GM23338 (cell line): Measurements from ENCODE around the gene ADGRG6. TPM values are rescaled to one million over a fixed set of nuclear protein-coding genes. Genes with fewer than 3 reads are reported as not detected.
A peak's percentile ranks its signal among the peaks of the same experiment; 100 is the strongest.

ENCODE experiments used
- ATAC-seq: fragments of 200-7000 bp; cut with Tn5 transposase; 3 replicates; pipeline ENCODE4 v1.9.1; 2020
- DNase-seq: peaks from one replicate; pipeline ENCODE4 v3.0.0-alpha.2; 2015; ENCODE audit warnings: low spot score
- H2AFZ ChIP-seq: fragments of 200-600 bp; sonication (generic); 2 replicates; pipeline ENCODE4 v1.8.0; 2016; ENCODE audit warnings: antibody characterized with exemption, mild to moderate bottlenecking, moderate library complexity
- H3F3A ChIP-seq: fragments of 200-600 bp; sonication (generic); replicated peaks from 2 replicates; pipeline ENCODE4 v1.8.0; 2017; ENCODE audit warnings: antibody characterized with exemption, mixed run types, low read depth
- H3K27ac ChIP-seq: fragments of 200-600 bp; sonication (generic); 2 replicates; pipeline ENCODE4 v1.6.1; 2016; ENCODE audit warnings: low read depth
- H3K27me3 ChIP-seq: fragments of 200-600 bp; sonication (generic); 2 replicates; pipeline ENCODE4 v1.8.0; 2016; ENCODE audit warnings: mild to moderate bottlenecking, mixed run types, moderate library complexity; ENCODE audit not compliant: insufficient read depth
- H3K36me3 ChIP-seq: fragments of 200-600 bp; sonication (generic); 2 replicates; pipeline ENCODE4 v1.8.0; 2016; ENCODE audit warnings: mild to moderate bottlenecking; ENCODE audit not compliant: insufficient read depth
- H3K4me1 ChIP-seq: fragments of 200-600 bp; sonication (generic); 2 replicates; pipeline ENCODE4 v1.8.0; 2016; ENCODE audit warnings: mild to moderate bottlenecking, moderate library complexity; ENCODE audit not compliant: insufficient read depth
- H3K4me2 ChIP-seq: fragments of 200-600 bp; sonication (generic); 2 replicates; pipeline ENCODE4 v1.7.1; 2017; ENCODE audit warnings: mixed run types
- H3K4me3 ChIP-seq: fragments of 200-600 bp; sonication (generic); 2 replicates; pipeline ENCODE4 v1.6.1; 2016; ENCODE audit warnings: mixed run types
- H3K79me2 ChIP-seq: fragments of 200-600 bp; sonication (generic); replicated peaks from 2 replicates; pipeline ENCODE4 v1.8.0; 2017; ENCODE audit warnings: mild to moderate bottlenecking; ENCODE audit not compliant: insufficient read depth
- H3K9me2 ChIP-seq: fragments of 200-600 bp; sonication (generic); 2 replicates; pipeline ENCODE4 v1.8.0; 2017; ENCODE audit not compliant: insufficient read depth
- H4K20me1 ChIP-seq: fragments of 200-600 bp; sonication (generic); replicated peaks from 2 replicates; pipeline ENCODE4 v1.8.0; 2017; ENCODE audit warnings: mild to moderate bottlenecking; ENCODE audit not compliant: insufficient read depth
- H3K27ac Mint-ChIP-seq: 2 replicates; pipeline ENCODE4 v1.8.0; 2020; ENCODE audit warnings: inconsistent platforms, mild to moderate bottlenecking, moderate library complexity, mixed read lengths
- H3K27me3 Mint-ChIP-seq: 3 replicates; pipeline ENCODE4 v1.8.0; 2022; ENCODE audit warnings: low read depth, mild to moderate bottlenecking, moderate library complexity, mixed read lengths, inconsistent platforms; ENCODE audit not compliant: insufficient read depth, poor library complexity
- H3K36me3 Mint-ChIP-seq: 3 replicates; pipeline ENCODE4 v1.8.0; 2021; ENCODE audit warnings: low read depth, mild to moderate bottlenecking, inconsistent platforms, moderate library complexity, mixed read lengths
- H3K4me1 Mint-ChIP-seq: 3 replicates; pipeline ENCODE4 v1.8.0; 2020; ENCODE audit warnings: mild to moderate bottlenecking, inconsistent platforms, mixed read lengths
- H3K4me3 Mint-ChIP-seq: 3 replicates; pipeline ENCODE4 v1.8.0; 2021; ENCODE audit warnings: moderate library complexity, mild to moderate bottlenecking, inconsistent platforms, mixed read lengths
- H3K9me3 Mint-ChIP-seq: 3 replicates; pipeline ENCODE4 v1.8.0; 2020; ENCODE audit warnings: moderate library complexity, mild to moderate bottlenecking, inconsistent platforms, mixed read lengths
- CREB1 ChIP-seq: fragments of 250-450 bp; sonication (Bioruptor Pico); IDR thresholded peaks from 2 replicates; pipeline ENCODE4 v1.5.0; 2020; ENCODE audit warnings: low read depth, mild to moderate bottlenecking, moderate library complexity
- EZH2 ChIP-seq: fragments of 200-600 bp; sonication (generic); IDR thresholded peaks from one replicate; pipeline ENCODE4 v1.8.0; 2017; ENCODE audit warnings: antibody characterized with exemption, mild to moderate bottlenecking, low read depth; ENCODE audit not compliant: unreplicated experiment
- NANOG ChIP-seq: IDR thresholded peaks from 2 replicates; pipeline ENCODE4 v1.6.1; 2016; ENCODE audit warnings: antibody characterized with exemption, borderline replicate concordance
- ZNF114 ChIP-seq: fragments of 250-450 bp; sonication (Bioruptor Pico); IDR thresholded peaks from 2 replicates; pipeline ENCODE4 v1.5.0; 2020; ENCODE audit warnings: mild to moderate bottlenecking, moderate library complexity
- polyA plus RNA-seq: library from polyadenylated mRNA; unstranded; fragments of >200 nt; fragmentation: Nextera tagmentation; extraction: Ambion mirVana; gene quantifications from 2 replicates; pipeline ENCODE4 v1.2.1, GENCODE V29; 2016
- total RNA-seq: library from RNA; depleted of rRNA; stranded (reverse); fragments of >200 nt; shearing (Covaris generic); gene quantifications from 2 replicates; pipeline ENCODE4 v1.2.3, GENCODE V29; 2014
- TF ChIP-seq, protein P1 (sequence below): IDR thresholded peaks from one replicate; pipeline ENCODE4 v1.6.1; 2018; ENCODE audit warnings: antibody characterized with exemption; ENCODE audit not compliant: unreplicated experiment

ADGRG6 gene
- total and polyA plus RNA-seq, 2 experiments from 2014 or later = 1.3 to 7.7 TPM

DNA sequence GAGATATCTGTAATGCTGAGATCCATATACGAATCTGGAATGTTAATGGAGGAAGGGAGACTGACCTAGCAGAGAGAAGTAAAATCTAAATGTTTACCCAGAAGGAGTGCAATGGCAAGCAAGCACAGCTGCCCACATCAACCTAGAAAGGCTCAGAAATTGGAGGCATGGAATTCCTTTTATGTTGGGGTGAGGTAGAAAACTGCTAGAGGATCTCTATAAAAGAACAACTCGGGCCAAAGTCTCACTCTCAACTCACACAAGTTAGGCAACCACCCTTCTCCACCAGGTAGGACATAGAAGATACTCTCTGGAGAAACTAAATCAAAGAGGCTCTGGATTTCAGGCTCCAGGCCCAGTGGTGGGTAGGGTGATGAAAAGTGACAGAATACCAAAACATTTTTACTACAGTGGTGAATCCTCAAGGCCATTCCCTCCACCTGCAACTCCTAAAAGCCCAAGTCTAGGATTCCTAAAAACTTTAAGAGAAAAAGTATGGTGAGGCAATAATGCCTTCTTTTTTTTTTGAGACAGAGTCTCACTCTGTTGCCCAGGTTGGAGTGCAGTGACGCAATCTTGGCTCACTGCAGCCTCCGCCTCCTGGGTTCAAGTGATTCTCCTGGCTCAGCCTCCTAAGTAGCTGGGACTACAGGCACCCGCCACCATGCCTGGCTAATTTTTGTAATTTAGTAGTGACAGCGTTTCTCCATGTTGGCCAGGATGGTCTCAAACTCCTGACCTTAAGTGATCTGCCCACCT, 9.5 kb upstream of the ADGRG6 start:
- no peaks in the 10 kb centered on the region for H3K36me3 Mint-ChIP-seq
- H3K36me3 ChIP-seq = no peaks in the 10 kb centered on the region
- no peaks in the 10 kb centered on the region for H3K79me2 ChIP-seq
- DNase-seq (no peak), ATAC-seq (no peak)
- H3K9me2 ChIP-seq = peaks cover 21% of the 10 kb centered on the region; the same call in 1 of the 2 replicates
- H3K4me2 ChIP-seq = no peak overlapping the region
- no peaks in the 10 kb centered on the region for H3K9me3 Mint-ChIP-seq
- H3K4me1 Mint-ChIP-seq = peaks cover 11% of the 10 kb centered on the region; the same call in 2 of the 3 replicates
- H3K4me1 ChIP-seq = peaks cover 14% of the 10 kb centered on the region
- TF ChIP-seq EZH2 (no peak), ZNF114 (CRISPR knock-in tag) (no peak), NANOG (no peak)
- H3K27me3 ChIP-seq = no peaks in the 10 kb centered on the region
- H3K4me3 ChIP-seq = no peak overlapping the region
- H4K20me1 ChIP-seq = no peaks in the 10 kb centered on the region
- H3K27ac ChIP-seq = no peak overlapping the region
- no peaks in the 10 kb centered on the region for H3F3A ChIP-seq
- no peak overlapping the region for H3K27ac Mint-ChIP-seq
- H3K4me3 Mint-ChIP-seq = no peak overlapping the region
- H3K27me3 Mint-ChIP-seq = no peaks in the 10 kb centered on the region
- H2AFZ ChIP-seq = peak overlapping the region; percentile 49; the same call in 1 of the 2 replicates

DNA sequence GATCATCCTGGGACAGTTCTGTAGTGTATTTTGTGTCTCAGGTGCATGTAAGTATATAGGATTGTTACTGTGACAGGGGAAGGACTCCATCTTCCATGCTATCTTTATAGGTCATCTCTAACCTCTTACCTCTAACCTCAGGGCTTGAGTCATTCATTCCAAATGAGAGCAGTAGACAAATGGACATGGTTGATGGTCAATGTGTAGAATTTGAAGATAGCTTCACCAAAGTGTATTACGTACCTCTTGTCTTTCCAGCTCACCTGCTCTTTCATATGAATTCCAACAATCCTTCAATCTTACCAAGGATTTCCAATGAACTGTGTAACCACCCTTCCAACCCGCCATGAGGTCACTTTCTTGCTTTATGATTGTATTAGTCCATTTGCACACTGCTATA, 8.7 kb upstream of the ADGRG6 start:
- no peaks in the 10 kb centered on the region for H3K27me3 ChIP-seq
- ATAC-seq (no peak), DNase-seq (no peak)
- no peak overlapping the region for H3K4me3 ChIP-seq
- H2AFZ ChIP-seq = no peak overlapping the region
- H3K4me1 ChIP-seq = peaks cover 18% of the 10 kb centered on the region
- no peaks in the 10 kb centered on the region for H4K20me1 ChIP-seq
- no peak overlapping the region for H3K4me2 ChIP-seq
- H3K4me3 Mint-ChIP-seq = no peak overlapping the region
- H3K79me2 ChIP-seq = no peaks in the 10 kb centered on the region
- H3K27ac ChIP-seq = no peak overlapping the region
- H3K36me3 ChIP-seq = no peaks in the 10 kb centered on the region
- no peaks in the 10 kb centered on the region for H3K36me3 Mint-ChIP-seq
- peaks cover 21% of the 10 kb centered on the region; the same call in 1 of the 2 replicates for H3K9me2 ChIP-seq
- H3K4me1 Mint-ChIP-seq = peaks cover 18% of the 10 kb centered on the region
- TF ChIP-seq, protein P1, sequence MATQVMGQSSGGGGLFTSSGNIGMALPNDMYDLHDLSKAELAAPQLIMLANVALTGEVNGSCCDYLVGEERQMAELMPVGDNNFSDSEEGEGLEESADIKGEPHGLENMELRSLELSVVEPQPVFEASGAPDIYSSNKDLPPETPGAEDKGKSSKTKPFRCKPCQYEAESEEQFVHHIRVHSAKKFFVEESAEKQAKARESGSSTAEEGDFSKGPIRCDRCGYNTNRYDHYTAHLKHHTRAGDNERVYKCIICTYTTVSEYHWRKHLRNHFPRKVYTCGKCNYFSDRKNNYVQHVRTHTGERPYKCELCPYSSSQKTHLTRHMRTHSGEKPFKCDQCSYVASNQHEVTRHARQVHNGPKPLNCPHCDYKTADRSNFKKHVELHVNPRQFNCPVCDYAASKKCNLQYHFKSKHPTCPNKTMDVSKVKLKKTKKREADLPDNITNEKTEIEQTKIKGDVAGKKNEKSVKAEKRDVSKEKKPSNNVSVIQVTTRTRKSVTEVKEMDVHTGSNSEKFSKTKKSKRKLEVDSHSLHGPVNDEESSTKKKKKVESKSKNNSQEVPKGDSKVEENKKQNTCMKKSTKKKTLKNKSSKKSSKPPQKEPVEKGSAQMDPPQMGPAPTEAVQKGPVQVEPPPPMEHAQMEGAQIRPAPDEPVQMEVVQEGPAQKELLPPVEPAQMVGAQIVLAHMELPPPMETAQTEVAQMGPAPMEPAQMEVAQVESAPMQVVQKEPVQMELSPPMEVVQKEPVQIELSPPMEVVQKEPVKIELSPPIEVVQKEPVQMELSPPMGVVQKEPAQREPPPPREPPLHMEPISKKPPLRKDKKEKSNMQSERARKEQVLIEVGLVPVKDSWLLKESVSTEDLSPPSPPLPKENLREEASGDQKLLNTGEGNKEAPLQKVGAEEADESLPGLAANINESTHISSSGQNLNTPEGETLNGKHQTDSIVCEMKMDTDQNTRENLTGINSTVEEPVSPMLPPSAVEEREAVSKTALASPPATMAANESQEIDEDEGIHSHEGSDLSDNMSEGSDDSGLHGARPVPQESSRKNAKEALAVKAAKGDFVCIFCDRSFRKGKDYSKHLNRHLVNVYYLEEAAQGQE = no peak
- no peaks in the 10 kb centered on the region for H3K9me3 Mint-ChIP-seq
- H3F3A ChIP-seq = no peaks in the 10 kb centered on the region
- H3K27me3 Mint-ChIP-seq = no peaks in the 10 kb centered on the region
- no peak overlapping the region for H3K27ac Mint-ChIP-seq

DNA sequence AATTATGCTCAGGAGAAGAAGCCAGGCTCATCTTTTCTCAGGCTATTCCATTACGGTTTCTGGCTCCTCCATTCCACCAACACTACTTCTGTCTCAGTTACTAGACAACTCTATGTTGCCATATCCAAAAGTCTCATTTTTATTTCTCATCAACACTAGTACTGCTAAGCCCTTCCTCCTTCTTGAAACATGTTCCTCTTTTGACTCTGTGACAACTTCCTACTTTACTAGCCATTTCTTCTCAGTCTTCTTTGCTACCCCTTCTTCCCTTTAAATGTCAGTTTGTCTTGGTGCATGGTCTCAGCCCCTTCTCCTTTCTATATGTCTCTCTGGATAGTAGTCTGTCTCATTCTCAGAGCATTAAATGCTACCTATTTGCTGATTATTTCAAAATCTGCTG, 7.1 kb upstream of the ADGRG6 start:
- Histone ChIP-seq H2AFZ (no peak overlapping the region), H3F3A (no peaks in the 10 kb centered on the region), H3K27ac (no peak overlapping the region), H3K36me3 (no peaks in the 10 kb centered on the region), H3K27me3 (peaks cover under 1% of the 10 kb centered on the region; the same call in 1 of the 2 replicates), H3K4me2 (no peak overlapping the region), H4K20me1 (no peaks in the 10 kb centered on the region), H3K4me1 (peaks cover 24% of the 10 kb centered on the region), H3K9me2 (peaks cover 21% of the 10 kb centered on the region; the same call in 1 of the 2 replicates), H3K79me2 (no peaks in the 10 kb centered on the region), H3K4me3 (no peak overlapping the region)
- ATAC-seq (no peak), DNase-seq (no peak)
- Mint-ChIP-seq H3K9me3 (no peaks in the 10 kb centered on the region), H3K27ac (no peak overlapping the region), H3K36me3 (no peaks in the 10 kb centered on the region), H3K4me3 (no peak overlapping the region), H3K27me3 (no peaks in the 10 kb centered on the region), H3K4me1 (peaks cover 21% of the 10 kb centered on the region)
- no peak for TF ChIP-seq EZH2
- no peak for TF ChIP-seq CREB1
- TF ChIP-seq, protein P1 = no peak
